ENCODE measurements around the gene SLC7A14.

Gene SLC7A14

DNA sequence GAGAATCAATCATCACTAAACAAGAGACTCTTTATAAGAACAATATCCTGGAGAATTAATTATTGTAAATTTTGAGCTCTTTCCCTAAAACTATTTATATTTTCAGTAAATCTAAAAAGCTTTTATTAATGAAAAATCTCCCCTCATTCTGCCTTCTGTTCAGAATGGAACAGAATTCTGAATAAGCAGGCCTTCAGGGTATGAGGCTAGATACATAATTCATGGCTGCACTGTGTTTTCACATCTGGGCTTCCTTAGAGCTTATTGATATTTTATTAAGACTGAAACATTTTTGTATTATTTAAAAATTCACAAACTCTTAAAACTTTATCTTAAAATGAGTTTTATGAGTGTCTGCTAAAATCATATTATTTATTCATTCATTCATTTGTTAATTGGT is 142.4 kb downstream of the SLC7A14 start:
- no peak overlapping the region for H3K4me3 ChIP-seq (replicated peaks; ENCODE audit: low read depth, low read length)
- no peak for DNase-seq (ENCODE audit: extremely low read depth, low read depth)
- TF ChIP-seq CTCF (IDR thresholded peaks at IDR 0.05; ENCODE audit: low read depth, low read length, missing control alignments), result no peak

DNA sequence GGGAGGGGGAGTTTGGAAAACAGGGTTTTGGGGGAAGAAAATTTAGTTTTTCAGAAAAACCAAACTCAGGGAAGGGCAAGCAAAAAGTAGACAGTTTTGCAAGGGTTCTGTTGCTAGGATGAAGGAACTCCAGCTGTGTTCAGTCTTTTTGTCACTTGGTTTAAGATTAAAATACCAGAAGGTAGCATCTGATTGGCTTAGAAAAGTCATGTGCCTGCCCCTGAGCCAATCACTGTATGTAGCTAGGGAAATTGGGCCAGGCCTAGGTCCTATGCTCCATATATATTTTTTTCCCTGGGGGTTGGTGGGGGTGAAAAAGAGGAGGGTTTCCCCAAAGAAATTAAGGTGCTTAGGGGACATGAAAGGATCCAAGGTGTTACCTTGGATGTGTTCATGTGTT is 142.9 kb downstream of the SLC7A14 start:
- H3K4me3 ChIP-seq (replicated peaks; ENCODE audit: low read depth, low read length), result no peak overlapping the region
- TF ChIP-seq CTCF (IDR thresholded peaks at IDR 0.05; ENCODE audit: low read depth, low read length, missing control alignments), result no peak
- DNase-seq (ENCODE audit: extremely low read depth, low read depth), result no peak

DNA sequence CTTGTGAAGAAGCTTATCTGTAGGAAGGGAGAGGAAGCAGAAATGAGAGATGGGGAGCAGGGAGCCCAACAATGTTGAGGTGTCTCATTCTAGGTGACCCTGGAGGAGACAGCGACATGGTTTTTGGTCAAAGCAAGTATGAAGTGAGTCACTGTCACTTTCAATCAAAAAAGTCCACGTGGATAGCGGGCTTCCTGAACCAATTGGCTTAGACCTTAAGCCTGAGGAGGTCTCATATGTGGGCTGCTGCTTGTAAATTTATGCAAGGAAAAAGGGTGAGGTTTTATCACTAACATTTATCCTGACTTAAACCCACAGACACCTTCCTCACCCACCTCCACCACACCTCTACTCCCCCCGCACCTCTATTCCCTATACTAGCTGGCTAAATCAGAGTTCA is 144.5 kb downstream of the SLC7A14 start:
- no peak for DNase-seq (ENCODE audit: extremely low read depth, low read depth)
- no peak overlapping the region for H3K4me3 ChIP-seq (replicated peaks; ENCODE audit: low read depth, low read length)
- no peak for TF ChIP-seq CTCF (IDR thresholded peaks at IDR 0.05; ENCODE audit: low read depth, low read length, missing control alignments)

GRCh38 chr3:170440344-170440743 is 145.5 kb downstream of the SLC7A14 start:
- H3K4me3 ChIP-seq (replicated peaks; ENCODE audit: low read depth, low read length), result no peak overlapping the region
- no peak for TF ChIP-seq CTCF (IDR thresholded peaks at IDR 0.05; ENCODE audit: low read depth, low read length, missing control alignments)
- DNase-seq (ENCODE audit: extremely low read depth, low read depth), result no peak

GRCh38 chr3:170438836-170439235 is 147.0 kb downstream of the SLC7A14 start:
- H3K4me3 ChIP-seq (replicated peaks; ENCODE audit: low read depth, low read length), result no peak overlapping the region
- TF ChIP-seq CTCF (IDR thresholded peaks at IDR 0.05; ENCODE audit: low read depth, low read length, missing control alignments), result no peak
- no peak for DNase-seq (ENCODE audit: extremely low read depth, low read depth)

DNA sequence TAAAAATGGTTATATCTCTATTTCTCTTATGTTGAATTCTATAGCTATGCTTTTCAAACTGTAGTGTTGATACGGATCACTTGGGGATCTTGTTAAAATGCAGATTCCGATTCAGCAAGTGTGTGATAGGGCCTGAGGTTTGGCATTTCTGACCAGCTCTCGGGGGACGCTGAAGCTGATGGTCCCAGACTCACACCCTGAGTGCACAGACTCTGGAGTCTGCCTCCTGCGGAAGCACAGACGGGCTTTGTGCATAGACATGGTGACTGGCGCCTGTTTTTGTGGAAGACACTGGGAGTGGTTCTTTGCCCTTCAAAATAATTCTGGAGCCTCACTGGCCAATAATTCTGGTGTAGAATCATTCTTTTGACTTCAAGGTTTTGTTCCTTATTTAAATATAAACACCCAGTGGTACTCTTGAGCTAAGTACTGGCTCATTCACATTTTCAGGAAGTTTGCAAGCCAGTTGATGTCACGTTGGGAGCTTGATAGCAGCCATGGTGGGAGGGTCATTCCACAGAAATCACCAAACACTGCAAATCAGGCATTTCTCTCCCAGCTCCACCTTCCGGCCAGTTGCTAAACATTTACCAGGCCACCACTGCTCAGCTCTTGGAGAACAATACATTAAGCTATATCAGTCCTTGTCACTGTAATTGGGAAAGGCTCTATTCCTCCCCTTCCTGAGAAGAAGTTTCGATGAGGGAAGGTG is 148.0 kb downstream of the SLC7A14 start:
- no peak overlapping the region for H3K4me3 ChIP-seq (replicated peaks; ENCODE audit: low read depth, low read length)
- TF ChIP-seq CTCF (IDR thresholded peaks at IDR 0.05; ENCODE audit: low read depth, low read length, missing control alignments), result no peak
- DNase-seq (ENCODE audit: extremely low read depth, low read depth), result no peak

- no peak for TF ChIP-seq CTCF (IDR thresholded peaks at IDR 0.05; ENCODE audit: low read depth, low read length, missing control alignments)
- no peak for DNase-seq (ENCODE audit: extremely low read depth, low read depth)
- H3K4me3 ChIP-seq (replicated peaks; ENCODE audit: low read depth, low read length), result no peak overlapping the region
Measured at GRCh38 chr3:170437176-170437575, 148.7 kb downstream of the SLC7A14 start.
